Adrenal gland (tissue), 5 donors: ENCODE measurements around the gene TMPRSS3.

Source experiments
- CTCF ChIP-seq, 6 experiments: fragments of 450-650 bp in 4 of 6; fragments of 200-600 bp in 2 of 6; sonication (generic) in 1 of 6; IDR thresholded peaks; 1 replicate in 5 of 6; 2 replicates in 1 of 6; pipeline versions ENCODE4 v1.5.1 to v1.8.0; 2016 to 2021; ENCODE audit warnings: antibody characterized with exemption in 6 of 6, mild to moderate bottlenecking in 2 of 6, moderate library complexity in 1 of 6
- POLR2A ChIP-seq, 2 donors: fragments of 450-650 bp; IDR thresholded peaks; one replicate each; pipeline ENCODE4 v1.6.1; 2017; ENCODE audit warnings: antibody characterized with exemption in 2 of 2, mild to moderate bottlenecking in 2 of 2, moderate library complexity in 1 of 2
- donor health status: DM: no; HTN: no; CAD: no.

GRCh38 chr21:42412636-42412933 lies 16.7 kb upstream of the TMPRSS3 start:
- TF ChIP-seq CTCF (IDR thresholded peaks at IDR 0.05) (no peak), POLR2A (IDR thresholded peaks at IDR 0.05) (no peak)
